Astrocyte (in vitro differentiated cells and primary cell): Measurements from ENCODE around the gene AFMID.

ENCODE experiments used
- CTCF ChIP-seq: IDR thresholded peaks from 2 replicates; pipeline ENCODE4 v1.5.1; 2011; ENCODE audit warnings: low read depth, mild to moderate bottlenecking, inconsistent platforms, low read length, moderate library complexity; ENCODE audit not compliant: insufficient read depth
- EZH2 ChIP-seq: IDR thresholded peaks from 2 replicates; pipeline ENCODE4 v1.6.1; 2012; ENCODE audit warnings: mild to moderate bottlenecking, low read length, inconsistent platforms; ENCODE audit not compliant: insufficient read depth

GRCh38 chr17:78182504-78182903 is 4.7 kb upstream of the AFMID start:
- no peak for TF ChIP-seq CTCF
- TF ChIP-seq EZH2, result no peak
